ENCODE data around the gene POU6F1. TPM values are rescaled to one million over a fixed set of nuclear protein-coding genes. Genes with fewer than 3 reads are reported as not detected.

The POU6F1 gene
- total and polyA plus RNA-seq, 5 experiments from 2014 or later, result 0.62 to 49.7 (median 1.8) TPM

GRCh38 chr12:51191516-51192283, 26.2 kb downstream of the POU6F1 start:
- no peak for ATAC-seq

DNA sequence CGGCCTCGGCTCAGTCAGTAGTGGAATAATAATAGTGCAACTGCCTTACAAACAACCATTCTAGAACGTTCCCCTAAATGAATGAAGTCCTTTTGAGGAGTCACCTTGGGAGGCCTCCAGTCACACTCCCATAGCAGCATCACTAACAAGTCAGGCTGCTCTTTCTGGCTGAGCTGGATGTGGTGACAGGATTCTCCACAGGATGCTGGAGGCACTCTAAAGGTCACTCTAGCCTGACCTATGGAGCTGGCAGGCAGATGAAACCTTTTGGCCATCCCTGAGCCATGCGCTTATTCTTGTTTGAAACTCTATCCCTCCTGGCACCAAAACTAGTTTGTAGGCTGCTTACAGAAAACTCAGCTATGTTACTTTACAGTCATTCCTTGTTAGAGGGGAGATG, 27.0 kb downstream of the POU6F1 start:
- Mint-ChIP-seq H3K36me3 (peaks cover 0 to 25% (median 18%) of the 10 kb centered on the region in 3 donors), H3K4me1 (peaks cover 0 to 7% (median 1%) of the 10 kb centered on the region in 4 donors), H3K4me3 (no peak overlapping the region), H3K9me3 (no peaks in the 10 kb centered on the region), H3K27me3 (no peaks in the 10 kb centered on the region), H3K27ac (no peak overlapping the region)
- POLR2A ChIA-PET, result interaction anchor here (0.6 kb wide), 2 partner anchors 401 to 677 kb away, joined by 3 to 6 read pairs; no protein-coding TSS in a partner anchor
- no peak for DNase-seq
- ATAC-seq, result no peak

More at GRCh38 chr12:51191516-51192283, 26.2 kb downstream of the POU6F1 start:
- Mint-ChIP-seq H3K27ac (no peak overlapping the region), H3K27me3 (no peaks in the 10 kb centered on the region), H3K36me3 (peaks cover 0 to 25% (median 19%) of the 10 kb centered on the region in 3 donors), H3K4me1 (peaks cover 0 to 7% (median 1%) of the 10 kb centered on the region in 4 donors), H3K9me3 (no peaks in the 10 kb centered on the region), H3K4me3 (no peak overlapping the region)
- DNase-seq, result no peak
- POLR2A ChIA-PET, result interaction anchor here (0.6 kb wide), 1 partner anchor 678 kb away, joined by 3 read pairs; no protein-coding TSS in a partner anchor

DNA sequence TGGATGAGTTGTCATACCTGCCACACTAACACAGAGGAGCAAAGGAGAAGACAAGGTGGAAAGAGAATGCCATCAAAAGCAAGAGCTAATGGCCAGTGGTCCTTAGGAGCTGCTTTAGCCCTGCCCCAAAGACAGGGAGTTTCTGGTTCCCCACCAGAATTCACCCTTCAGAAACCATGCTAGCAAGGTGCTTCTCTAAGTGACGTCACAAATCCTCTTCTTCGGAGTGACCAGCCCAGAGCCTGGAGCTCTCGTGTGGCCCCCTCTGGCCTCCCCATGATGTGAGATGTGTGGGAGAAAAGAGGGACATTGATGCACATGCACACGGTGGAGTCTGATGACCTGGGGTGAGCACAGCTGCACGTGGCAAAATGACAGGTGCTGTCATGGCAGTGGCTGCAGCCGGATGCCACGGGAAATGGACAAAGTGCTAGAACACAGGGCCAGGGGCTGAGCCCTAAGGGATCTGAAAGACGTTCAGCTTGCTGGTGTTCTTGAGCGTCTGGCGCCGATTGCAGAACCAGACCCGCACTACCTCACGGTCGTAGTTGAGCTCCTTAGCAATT, 28.0 kb downstream of the POU6F1 start:
- POLR2A ChIA-PET, result interaction anchor here (0.6 kb wide), 1 partner anchor 400 kb away, joined by 6 read pairs; no protein-coding TSS in a partner anchor
- H3K9me3 Mint-ChIP-seq, result no peaks in the 10 kb centered on the region
- no peak overlapping the region for H3K27ac Mint-ChIP-seq
- DNase-seq, result no peak
- H3K4me3 Mint-ChIP-seq, result no peak overlapping the region
- no peak for ATAC-seq
- H3K4me1 Mint-ChIP-seq, result peaks cover 0 to 7% (median 2%) of the 10 kb centered on the region in 4 donors
- peaks cover 0 to 25% (median 18%) of the 10 kb centered on the region in 3 donors for H3K36me3 Mint-ChIP-seq
- H3K27me3 Mint-ChIP-seq, result no peaks in the 10 kb centered on the region

DNA sequence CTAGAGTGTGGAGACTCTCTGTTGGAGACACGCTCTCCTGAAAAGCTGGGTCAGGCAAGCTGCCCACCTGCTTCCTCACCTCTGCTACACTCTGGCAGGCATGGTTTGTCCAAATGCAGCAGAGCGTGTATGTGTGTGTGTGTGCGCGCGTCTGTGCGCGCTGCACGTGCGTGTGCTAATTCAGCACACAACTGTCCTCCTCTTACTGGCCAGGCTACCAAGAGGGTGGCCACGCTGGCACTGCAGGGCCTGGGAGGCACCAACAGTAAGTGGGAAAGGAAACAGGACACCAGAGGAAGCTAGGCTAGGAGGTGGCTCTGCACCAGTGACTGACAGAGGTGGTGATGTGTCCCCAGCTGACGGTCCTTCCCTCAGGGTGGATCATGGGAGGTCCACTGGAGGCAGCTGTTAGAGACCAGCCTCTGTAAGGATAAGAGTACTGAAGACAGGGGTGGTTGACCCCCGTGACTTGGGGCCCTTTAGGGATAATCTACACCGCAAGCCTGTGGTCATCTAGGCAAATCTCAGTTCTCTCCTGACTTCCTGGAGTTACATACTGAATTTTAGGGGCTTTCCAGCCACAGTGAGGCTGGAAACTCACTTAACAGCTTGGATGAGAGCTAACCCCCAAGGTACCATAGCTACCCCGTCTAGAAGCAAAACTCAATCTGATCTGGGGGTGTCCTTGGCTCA, 29.4 kb downstream of the POU6F1 start:
- Mint-ChIP-seq H3K27me3 (no peaks in the 10 kb centered on the region), H3K27ac (peak overlapping the region in 2 of 10 donors; percentile 17 to 36), H3K9me3 (no peaks in the 10 kb centered on the region), H3K36me3 (peaks cover 0 to 25% (median 18%) of the 10 kb centered on the region in 3 donors), H3K4me1 (peaks cover 0 to 7% (median 2%) of the 10 kb centered on the region in 4 donors), H3K4me3 (no peak overlapping the region)
- POLR2A ChIA-PET, result interaction anchor here (0.6 kb wide), 1 partner anchor 122 kb away, joined by 9 read pairs; no protein-coding TSS in a partner anchor
- DNase-seq (no peak), ATAC-seq (no peak)

- Mint-ChIP-seq H3K36me3 (peaks cover 0 to 22% (median 18%) of the 10 kb centered on the region in 3 donors), H3K27ac (peak overlapping the region in 1 of 10 donors; percentile 47), H3K4me3 (no peak overlapping the region), H3K27me3 (no peaks in the 10 kb centered on the region), H3K4me1 (peaks cover 0 to 7% (median 2%) of the 10 kb centered on the region in 4 donors), H3K9me3 (no peaks in the 10 kb centered on the region)
- POLR2A ChIA-PET, result interaction anchor here (0.5 to 0.6 kb wide), 2 partner anchors 14 to 1999 kb away, joined by 3 to 4 read pairs; no protein-coding TSS in a partner anchor
- no peak for DNase-seq
- no peak for ATAC-seq
Measured at GRCh38 chr12:51187370-51187987, 30.4 kb downstream of the POU6F1 start.

DNA sequence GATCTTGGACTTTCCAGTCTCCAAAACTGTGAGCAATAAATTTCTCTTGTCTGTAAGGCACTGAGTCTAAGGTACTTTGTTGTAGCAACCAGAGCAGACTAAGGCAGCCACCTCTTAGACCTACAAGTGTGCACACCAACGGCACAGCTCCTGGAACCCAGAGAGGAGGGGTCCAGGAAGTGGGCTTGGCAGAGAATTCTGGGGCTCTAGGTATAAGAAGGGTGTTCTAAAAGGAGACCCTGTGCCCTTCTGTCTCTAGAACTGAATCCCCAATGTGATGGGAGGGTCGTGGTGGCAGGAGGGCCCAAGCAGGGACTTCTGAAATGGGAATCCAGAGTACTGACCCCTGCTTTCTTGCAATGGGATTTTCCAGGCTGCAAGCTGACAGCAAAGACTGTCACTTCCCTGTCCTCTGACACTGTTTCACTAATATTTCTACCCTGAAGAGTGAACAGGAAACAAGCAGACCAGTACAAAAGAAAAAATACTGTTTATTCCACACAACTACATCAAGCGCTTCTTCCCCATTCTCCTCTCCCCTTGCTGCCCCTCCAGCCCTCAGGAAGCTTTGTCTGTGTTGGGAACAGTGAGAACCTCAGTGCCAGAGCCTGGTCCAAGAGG, 31.3 kb downstream of the POU6F1 start:
- ATAC-seq (no peak), DNase-seq (no peak)
- Mint-ChIP-seq H3K4me3 (no peak overlapping the region), H3K27ac (no peak overlapping the region), H3K4me1 (peaks cover 0 to 7% (median 2%) of the 10 kb centered on the region in 4 donors), H3K27me3 (peaks cover 0 to under 1% (median 0%) of the 10 kb centered on the region in 5 donors), H3K36me3 (peaks cover 0 to 18% (median 11%) of the 10 kb centered on the region in 3 donors), H3K9me3 (no peaks in the 10 kb centered on the region)
- POLR2A ChIA-PET, result no interaction called here

GRCh38 chr12:51185171-51185717, 32.6 kb downstream of the POU6F1 start:
- Mint-ChIP-seq H3K27me3 (peaks cover 0 to 1% (median 0%) of the 10 kb centered on the region in 5 donors), H3K36me3 (peaks cover 0 to 9% (median 0%) of the 10 kb centered on the region in 3 donors), H3K4me1 (peaks cover 0 to 7% (median 2%) of the 10 kb centered on the region in 4 donors), H3K9me3 (no peaks in the 10 kb centered on the region), H3K4me3 (no peak overlapping the region), H3K27ac (peak overlapping the region in 1 of 10 donors; percentile 25)
- no peak for DNase-seq
- POLR2A ChIA-PET, result no interaction called here
- no peak for ATAC-seq

GRCh38 chr12:51183816-51184215, 34.0 kb downstream of the POU6F1 start:
- no peak overlapping the region for H3K27ac Mint-ChIP-seq
- POLR2A ChIA-PET, result no interaction called here
- DNase-seq (no peak), ATAC-seq (no peak)
- H3K4me3 Mint-ChIP-seq, result no peak overlapping the region
- no peaks in the 10 kb centered on the region for H3K36me3 Mint-ChIP-seq
- peaks cover 0 to 1% (median 0%) of the 10 kb centered on the region in 5 donors for H3K27me3 Mint-ChIP-seq
- H3K4me1 Mint-ChIP-seq, result peaks cover 0 to 7% (median 2%) of the 10 kb centered on the region in 4 donors
- H3K9me3 Mint-ChIP-seq, result no peaks in the 10 kb centered on the region

- Mint-ChIP-seq H3K27ac (no peak overlapping the region), H3K27me3 (peaks cover 0 to 1% (median 0%) of the 10 kb centered on the region in 5 donors)
- no peak for ATAC-seq
Measured at GRCh38 chr12:51183349-51183748, 34.5 kb downstream of the POU6F1 start.

DNA sequence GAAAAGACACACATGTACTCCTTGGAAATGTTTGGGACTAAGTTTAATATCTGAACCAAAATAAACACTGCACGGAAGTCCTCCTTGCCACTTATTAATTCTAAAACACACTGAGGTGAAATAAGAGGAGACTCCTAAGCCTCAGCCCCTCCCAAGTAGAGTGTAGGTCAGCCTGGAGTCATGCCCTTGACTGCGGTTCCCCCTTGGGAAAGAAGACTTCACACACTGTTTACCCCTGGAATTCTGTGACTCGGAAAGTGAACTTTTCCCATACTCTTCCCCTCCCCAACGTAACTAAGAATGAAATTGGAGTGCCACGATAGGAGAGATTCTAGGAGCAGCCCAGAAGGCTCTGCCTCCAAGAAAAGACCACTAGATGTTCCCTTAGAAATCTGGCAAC, 36.3 kb downstream of the POU6F1 start:
- DNase-seq, result no peak
- Mint-ChIP-seq H3K9me3 (no peaks in the 10 kb centered on the region), H3K4me3 (no peak overlapping the region), H3K4me1 (peaks cover 0 to 2% (median 0%) of the 10 kb centered on the region in 4 donors), H3K36me3 (no peaks in the 10 kb centered on the region), H3K27ac (no peak overlapping the region), H3K27me3 (peaks cover 0 to 1% (median 0%) of the 10 kb centered on the region in 5 donors)
- no peak for ATAC-seq
- POLR2A ChIA-PET, result no interaction called here

More at GRCh38 chr12:51183349-51183748, 34.5 kb downstream of the POU6F1 start:
- no peak for DNase-seq
- Mint-ChIP-seq H3K4me1 (peaks cover 0 to 7% (median 2%) of the 10 kb centered on the region in 4 donors), H3K9me3 (no peaks in the 10 kb centered on the region), H3K4me3 (no peak overlapping the region), H3K36me3 (no peaks in the 10 kb centered on the region)
- POLR2A ChIA-PET, result interaction anchor here (0.6 kb wide), 1 partner anchor 117 kb away, joined by 3 read pairs; no protein-coding TSS in a partner anchor

DNA sequence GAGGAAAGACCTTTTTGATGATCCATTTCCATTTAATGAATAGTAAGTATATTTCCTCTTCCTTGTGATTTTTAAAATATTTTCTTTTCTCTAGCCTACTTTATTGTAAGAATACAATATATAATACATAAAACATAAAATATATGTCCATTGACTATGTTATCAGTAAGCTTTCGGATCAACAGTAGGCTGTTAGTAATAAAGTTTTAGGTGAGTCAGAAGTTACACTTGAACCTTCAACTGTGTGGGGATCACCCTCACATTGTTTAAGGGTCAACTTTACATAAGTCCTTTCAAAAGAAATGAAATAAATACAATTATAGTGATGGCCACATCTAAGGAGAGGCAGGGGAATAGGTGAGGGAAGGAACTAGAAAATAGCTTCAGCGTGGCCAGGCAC, 40.0 kb downstream of the POU6F1 start:
- Mint-ChIP-seq H3K27me3 (peaks cover 0 to 1% (median 0%) of the 10 kb centered on the region in 5 donors), H3K36me3 (no peaks in the 10 kb centered on the region), H3K27ac (no peak overlapping the region), H3K4me3 (no peak overlapping the region), H3K4me1 (peaks cover 0 to 3% (median 2%) of the 10 kb centered on the region in 4 donors), H3K9me3 (no peaks in the 10 kb centered on the region)
- ATAC-seq, result no peak
- POLR2A ChIA-PET, result no interaction called here
- DNase-seq, result no peak

All from naive thymus-derived CD8-positive, alpha-beta T cell (primary cell).